Head of caudate nucleus (tissue), 42 donors: Measurements from ENCODE around the gene MRPS18C.

Source experiments
- DNase-seq, 42 donors: peaks; one replicate each; pipeline versions ENCODE4 v3.0.0 to v3.0.0-alpha.2; 2020 to 2021; ENCODE audit warnings: mixed read lengths in 7 of 42
- intact Hi-C: fragments of 100-400 bp; cut with DNase I; formaldehyde crosslinking; loops from one replicate; pipeline ENCODE4 v1.15.0; 2022

MRPS18C gene

DNA sequence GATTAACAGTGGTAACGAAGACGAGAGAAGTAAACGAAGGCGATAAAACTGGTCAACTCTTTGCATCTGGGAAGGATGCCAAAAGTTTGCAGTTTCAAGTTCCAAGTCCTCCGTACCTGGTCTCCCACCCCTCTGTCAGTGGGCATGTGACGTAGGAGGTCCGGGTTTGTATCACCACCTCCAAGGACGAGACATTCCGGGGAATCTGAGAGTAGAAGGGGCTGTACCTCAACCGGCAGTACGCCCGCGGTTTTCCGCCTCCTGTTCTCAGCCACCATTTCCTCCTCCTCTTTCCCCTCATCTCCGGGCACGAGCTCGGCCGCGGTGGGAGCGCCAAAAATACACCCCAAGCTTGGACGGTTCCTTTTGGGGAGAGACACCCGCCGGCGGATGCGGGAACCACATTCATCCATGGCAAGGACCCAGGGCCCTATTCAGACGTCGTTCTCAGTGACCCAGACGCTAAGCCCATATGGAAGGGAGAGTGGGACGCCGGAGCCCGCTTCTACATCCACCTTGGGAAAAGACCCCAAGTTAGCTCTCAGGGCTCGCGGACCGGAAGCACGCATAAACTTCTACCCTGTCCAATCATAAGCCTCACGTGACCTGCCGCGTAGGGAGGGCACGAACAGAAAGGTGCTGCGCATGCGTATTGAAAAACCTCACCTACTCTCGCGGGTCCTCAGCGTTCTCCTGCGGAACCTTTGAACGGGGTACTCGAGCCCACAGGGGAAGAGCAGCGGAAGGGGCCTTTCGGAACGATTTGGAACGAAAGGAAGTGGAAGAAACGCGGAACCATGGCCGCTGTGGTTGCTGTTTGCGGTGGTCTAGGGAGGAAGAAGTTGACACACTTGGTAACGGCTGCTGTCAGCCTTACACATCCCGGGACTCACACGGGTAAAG is at the start of gene MRPS18C, which contains the start of gene HELQ:
TSS of gene MRPS18C (plus strand) at position 778 of the 903 bp plus-strand sequence. CDS start at position 798, 20 bp downstream.
TSS of gene HELQ (minus strand) at position 543 of the 903 bp plus-strand sequence. CDS start at position 413, 130 bp downstream.
- DNase-seq: peak; percentile 87 to 98 (median 95)
- intact Hi-C loops: loop anchor here (10.0 kb wide), 1 partner anchor 171 kb away; the partner anchor contains the start of gene COQ2

DNA sequence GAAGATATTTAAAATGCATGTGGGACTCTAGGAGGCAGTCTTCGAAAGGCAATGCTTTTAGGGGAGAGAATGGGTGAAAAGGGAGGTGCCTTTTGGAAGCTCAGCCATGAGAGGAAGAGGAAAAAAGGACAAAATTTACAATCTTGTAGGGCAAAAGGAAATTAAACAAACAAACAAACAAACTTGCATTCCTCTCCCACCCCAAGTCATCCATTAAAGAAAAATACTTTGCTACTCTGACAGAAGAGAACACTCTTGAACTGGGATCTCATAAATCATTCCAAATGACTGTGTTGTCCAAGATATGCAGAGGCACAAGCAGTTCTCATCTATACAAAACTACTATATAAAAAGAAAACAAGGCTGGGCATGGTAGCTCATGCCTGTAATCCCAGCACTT is 47.0 kb upstream of the MRPS18C start:
- intact Hi-C loops: no loop called here
- DNase-seq: no peak

DNA sequence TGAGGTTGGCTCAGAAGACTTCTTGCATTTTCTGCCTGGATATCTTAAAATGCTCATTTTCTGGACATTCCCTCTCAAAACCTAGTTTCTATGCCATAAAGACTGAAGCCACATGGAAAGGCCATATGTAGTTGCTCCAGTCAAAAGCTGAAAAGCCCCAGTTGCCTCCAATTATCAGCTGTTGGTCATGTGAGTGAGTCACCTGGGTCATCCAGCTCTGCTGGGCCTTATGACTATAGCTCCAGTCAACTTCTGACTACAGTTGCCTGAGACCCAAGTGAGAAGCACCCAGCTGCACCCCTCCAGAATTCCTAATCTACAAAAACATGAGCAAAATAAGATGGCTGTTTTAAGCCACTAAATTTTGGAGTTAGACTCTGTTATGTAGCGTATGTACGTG is 42.2 kb upstream of the MRPS18C start:
- DNase-seq: no peak
- intact Hi-C loops: no loop called here

DNA sequence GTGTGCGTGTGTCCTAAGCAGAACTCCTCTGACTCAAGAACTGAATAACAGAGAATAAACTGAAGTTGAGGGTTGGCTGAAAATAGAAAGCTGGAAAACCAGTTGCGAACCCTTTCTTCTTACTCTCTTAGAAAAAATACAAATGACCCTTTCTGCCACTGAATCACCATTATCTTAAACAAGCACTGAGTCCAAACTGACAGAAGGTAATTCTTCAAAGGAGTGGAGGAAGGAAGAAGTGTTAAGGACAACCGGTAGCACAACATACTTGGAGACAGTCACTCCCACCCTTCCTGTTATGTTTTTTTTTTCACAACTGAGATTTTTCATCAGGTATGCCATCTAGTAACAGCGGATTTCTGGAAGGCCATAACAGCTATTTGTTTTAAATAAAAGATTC is 38.3 kb upstream of the MRPS18C start:
- no peak for DNase-seq
- intact Hi-C loops: no loop called here

DNA sequence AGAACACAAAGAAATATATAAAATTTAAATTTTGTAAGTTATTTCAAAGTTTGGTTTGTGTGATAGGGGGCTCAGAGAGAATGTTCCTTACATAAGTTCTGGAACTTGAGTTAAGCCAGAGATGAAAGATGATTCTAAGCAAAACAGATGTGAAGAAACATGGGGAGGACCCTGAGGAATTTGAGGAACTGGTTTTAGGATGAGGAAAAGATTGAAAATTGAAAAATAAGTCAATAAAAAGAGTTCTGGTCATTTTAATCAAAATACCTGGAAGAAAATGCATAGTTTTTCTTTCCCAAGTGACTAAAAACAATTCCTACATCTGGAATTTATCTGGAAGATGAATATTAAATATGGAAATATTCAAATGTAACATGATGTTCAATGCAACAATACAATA is 37.6 kb upstream of the MRPS18C start:
- DNase-seq: no peak
- intact Hi-C loops: no loop called here

DNA sequence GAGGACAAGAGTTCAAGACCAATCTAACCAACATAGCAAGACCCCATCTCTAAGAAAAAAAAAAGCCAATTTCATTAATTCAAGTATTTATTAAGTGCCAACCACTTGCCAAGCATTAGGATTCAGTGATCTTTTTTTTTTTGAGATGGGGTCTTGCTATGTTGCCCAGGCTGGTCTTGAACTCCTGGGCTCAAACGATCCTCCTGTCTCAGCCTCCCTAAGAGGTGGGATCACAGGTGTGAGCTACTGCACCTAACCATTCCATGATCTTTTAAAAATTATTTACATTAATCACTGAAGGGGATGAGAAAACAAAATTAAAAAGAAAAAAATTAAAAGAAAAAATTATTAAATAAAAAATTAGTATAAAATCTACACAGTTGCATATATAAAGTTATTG is 24.7 kb upstream of the MRPS18C start:
- DNase-seq: no peak

DNA sequence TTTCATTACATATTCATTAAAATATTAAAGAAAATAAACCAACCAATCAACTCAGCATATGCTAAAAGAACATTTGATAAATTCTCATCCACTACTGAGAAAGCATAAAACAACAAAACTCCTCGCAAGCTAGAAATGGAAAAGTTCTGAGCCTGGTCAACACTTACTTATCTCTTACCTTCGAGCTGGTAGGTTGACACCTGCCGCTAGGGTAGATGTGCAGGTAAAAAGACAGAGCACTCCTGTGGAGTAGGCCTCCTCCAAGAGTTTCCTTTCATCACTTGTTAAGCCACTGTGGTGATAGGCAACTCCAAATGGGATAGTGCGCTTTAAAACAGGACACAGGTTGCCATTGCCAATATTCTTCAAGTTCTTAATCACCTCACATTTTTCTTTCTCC is 19.2 kb upstream of the MRPS18C start:
- intact Hi-C loops: no loop called here
- DNase-seq: no peak

More for the DNA sequence above, 24.7 kb upstream of the MRPS18C start:
- intact Hi-C loops: no loop called here

DNA sequence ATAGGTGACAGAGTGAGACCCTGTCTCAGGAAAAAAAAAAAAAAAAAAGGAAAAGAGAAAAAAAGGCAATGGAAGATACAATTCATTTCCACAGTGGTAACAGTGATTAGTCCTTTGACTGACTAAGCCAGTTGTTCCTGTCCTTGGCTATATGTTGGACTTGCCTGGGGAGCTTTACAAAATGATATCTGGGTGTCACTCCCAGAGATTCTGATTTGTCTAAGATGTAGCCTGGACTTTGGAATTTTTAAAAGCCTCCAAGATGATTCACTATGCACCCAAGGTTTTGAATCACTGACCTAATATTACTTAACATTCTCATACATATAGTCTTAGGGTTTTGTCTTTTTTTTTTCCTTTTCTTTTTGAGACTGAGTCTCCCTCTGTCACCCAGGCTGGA is 17.1 kb upstream of the MRPS18C start:
- DNase-seq: no peak
- intact Hi-C loops: no loop called here

DNA sequence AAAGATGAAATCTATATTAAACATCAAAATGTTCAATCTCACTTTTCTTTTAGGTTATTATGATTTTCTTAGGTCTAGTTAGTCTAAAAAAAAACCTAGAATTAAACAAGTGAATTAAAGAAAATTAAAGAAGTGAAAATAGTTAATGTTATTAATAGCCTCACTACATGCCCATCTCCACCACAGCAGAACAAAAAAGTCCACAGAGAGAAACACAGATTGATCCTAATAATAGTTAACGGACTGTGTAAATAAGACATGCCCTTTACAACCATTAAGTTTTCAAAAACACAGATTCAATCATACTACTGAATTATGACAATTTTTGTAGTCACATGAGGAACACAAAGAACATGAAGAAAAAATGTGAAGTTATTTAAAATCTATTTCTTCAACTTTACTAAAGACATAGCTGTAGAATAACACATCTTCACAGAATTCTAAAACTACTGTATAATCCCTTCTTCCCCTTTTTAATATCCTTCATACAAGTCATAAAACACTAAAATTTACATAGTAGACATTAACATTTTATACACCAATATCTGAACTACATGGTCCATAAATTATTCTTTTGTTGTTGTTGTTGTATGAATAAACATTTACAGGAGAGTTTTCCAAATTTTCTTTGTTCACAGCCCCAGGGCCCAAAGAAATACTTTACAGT is 15.6 kb upstream of the MRPS18C start:
- no peak for DNase-seq
- intact Hi-C loops: no loop called here

DNA sequence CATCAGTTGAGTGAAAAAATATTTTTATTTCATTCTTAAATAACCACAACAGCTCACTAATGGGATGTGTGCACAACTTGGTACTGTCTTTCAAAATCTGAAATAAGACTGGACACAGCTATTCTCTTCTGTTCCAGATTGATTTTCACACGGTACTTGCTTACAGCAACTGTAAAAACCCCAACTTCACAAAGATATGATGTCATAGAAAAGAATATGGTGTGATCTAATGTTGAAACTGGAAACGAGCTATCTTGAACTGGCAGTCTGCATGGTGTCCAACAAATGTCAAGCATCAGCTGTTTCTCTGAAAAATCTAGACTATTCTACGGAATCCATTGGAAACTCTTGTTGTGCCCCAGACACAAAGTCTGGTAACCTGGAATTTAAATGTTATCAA is 15.0 kb upstream of the MRPS18C start:
- DNase-seq: no peak
- intact Hi-C loops: no loop called here

DNA sequence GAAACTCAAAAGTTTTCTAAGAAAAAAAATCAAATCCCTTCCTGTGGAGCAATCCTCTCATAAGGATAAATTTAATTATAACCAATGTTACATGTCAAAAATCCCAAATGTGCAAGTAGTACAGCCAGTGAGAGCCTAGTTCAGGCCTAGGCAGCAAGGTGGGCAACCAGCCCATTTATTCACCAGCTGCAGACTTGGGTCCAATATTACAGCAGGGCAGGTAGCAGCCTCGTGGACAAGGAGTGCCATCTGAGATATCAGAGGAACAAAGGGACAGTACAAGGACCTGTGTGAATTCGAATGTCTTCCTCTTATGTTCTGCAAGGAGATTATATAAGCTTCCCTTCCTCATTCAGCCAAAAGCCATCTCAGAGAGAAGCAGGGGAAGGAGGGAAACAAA is 6.8 kb upstream of the MRPS18C start:
- peak in 6 of 42 donors; percentile 8 to 54 (median 18) for DNase-seq
- intact Hi-C loops: no loop called here

DNA sequence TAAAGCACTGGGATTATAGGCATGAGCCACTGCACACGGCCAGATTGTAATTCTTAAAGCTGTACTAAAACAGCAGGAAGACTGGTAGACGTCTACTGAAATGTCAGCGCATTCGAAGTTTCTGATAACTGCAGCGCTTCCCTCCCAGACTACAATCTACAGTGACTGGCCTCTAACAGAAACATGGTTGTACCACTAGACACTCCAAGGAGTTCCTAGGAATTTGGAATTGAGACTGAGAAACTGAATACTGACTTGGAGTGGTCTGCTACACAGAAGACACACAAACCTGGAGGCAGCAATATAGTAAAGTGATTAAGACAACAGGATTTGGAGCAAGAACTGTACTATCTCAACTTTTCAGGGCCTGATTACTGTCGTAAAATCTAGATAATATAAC is 1.2 kb upstream of the MRPS18C start:
- intact Hi-C loops: loop anchor here (10.0 kb wide), 1 partner anchor 170 kb away; the partner anchor contains the start of gene COQ2
- no peak for DNase-seq

DNA sequence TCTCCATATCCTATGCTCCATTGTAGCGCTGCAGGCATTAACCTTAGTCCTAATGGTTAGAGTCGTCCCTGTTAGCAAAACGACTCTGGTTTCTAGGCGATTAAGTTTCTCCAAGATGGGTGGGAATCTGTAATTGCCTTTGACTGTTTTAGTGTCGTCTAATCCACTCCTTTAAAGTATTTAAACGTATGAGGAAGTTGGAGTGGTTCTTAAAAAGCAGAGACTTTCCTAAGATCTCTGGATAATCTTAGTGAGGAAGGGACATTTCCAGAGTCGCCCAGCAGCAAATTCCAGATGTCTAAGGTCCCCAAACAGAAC is 285 bp downstream of the MRPS18C start:
- DNase-seq: no peak
- intact Hi-C loops: loop anchor here (10.0 kb wide), 1 partner anchor 171 kb away; the partner anchor contains the start of gene COQ2

DNA sequence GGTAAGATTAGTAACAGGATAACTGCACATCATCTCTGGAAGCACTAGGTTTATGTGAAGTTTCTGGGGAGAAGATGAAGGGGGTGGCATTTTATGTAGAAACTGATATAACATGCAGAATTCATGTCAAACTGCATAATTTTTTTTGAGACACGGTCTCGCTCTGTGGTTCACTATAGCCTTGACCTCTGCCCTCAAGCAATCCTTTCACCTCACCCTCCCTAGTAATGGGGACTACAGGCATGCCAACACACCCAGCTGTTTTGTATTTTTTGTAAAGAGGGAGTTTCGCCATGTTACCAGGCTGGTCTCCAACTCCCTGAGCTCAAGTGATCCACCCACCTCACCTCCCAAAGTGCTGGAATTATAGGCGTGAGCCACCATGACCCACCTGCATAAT is 17.6 kb downstream of the MRPS18C start:
- no peak for DNase-seq
- intact Hi-C loops: no loop called here

DNA sequence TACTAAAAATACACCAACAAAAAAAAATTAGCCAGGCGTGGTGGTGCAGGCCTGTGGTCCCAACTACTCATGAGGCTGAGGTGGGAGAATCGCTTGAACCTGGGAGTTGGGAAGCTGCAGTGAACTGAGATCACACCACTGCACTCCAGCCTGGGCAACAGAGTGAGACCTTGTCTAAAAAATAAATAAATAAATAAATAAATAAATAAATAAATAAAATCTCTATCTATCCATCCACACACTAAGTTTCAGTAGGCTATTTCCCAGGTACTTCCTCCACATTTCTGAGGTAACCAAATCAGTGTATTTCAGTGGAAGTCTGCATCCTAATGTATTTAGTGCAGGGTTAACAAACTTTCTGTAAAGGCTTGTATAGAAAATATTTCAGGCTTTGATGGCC is 18.1 kb downstream of the MRPS18C start:
- DNase-seq: no peak
- intact Hi-C loops: no loop called here

DNA sequence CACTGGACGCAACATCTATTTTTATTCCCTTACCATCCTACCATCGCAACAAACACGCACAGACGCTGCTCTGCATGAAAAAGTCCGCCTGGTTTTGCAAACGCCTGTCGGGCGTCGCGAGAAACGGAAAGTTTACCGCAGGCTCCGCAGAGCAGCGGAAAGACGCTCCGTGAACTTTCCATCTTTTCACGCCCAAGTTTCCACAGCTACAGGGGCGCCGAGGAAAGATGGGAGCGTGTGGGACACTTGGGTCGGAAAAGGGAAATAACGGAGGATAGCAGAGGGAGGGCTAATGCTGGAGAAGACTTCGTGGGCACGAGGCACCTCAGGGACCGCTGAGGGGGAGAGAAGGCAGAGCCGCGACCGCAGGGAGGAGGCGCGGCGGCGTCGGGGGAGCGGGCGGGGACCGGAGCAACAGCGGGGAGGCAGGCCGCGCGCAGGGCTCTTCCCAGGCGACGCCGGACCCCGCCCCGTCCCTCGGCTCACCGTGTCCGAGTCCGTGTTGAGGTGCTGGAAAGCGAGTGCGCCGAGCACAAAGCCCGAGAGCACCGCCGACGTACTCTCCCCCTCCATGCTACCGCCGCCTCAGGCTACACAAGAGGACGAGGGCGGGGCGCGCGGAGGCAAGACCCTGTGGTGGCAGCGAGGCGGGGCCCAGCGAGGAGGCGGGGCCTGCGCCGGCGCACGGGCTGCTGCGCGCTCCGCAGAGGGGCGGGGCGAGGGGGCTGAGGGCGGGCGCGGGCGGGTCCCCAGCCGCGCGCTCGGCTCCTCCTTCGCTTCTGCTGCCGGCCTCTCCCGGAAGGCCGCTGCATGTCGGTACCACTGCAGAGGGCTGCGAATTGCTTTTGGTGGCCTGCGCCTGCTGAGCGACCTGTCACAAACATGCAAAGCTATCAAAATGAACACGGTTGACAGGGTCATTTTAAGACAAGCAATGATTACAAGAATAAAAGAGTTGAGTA is 28.9 kb downstream of the MRPS18C start, which contains the start of gene ABRAXAS1:
TSS of gene ABRAXAS1 (minus strand) at position 601 of the 962 bp plus-strand sequence. CDS start at position 573, 28 bp downstream.
- DNase-seq: peak; percentile 83 to 98 (median 95)
- intact Hi-C loops: loop anchor here (2.0 to 5.0 kb wide), 2 partner anchors 26 to 153 kb away; no protein-coding TSS in a partner anchor

DNA sequence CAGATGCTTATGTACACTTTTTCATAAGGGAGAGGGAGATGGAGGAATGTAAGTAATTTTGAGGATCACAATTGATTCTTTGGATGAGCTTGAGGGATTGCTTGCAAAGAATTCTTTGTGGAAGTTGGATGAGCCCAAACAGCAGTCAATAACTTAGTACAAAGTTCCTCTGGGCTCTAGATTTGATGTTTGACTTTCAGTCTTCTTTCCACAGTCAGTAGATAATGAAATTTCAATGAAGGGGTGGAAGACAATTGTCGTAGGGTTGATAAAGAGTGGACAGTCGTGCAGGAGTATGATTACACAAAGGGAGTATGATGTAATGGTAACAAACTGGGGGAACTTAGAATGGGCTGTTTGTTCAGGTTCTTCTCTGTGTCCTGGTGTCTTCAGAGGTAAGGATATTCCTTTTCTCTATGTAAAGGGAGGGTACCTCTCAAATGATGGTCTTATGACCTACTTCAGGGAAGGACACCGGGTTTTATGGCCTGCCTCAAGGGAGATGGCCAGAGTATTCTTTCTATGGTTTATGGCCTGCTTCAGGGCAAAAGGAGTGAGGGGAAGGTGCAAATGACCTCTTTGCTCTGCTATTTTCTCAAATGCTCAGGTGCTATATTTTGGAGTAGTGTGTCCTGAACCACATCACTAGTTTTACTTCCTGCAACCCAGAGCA is 30.7 kb downstream of the MRPS18C start:
- DNase-seq: no peak
- intact Hi-C loops: loop anchor here (5.0 kb wide), 1 partner anchor 151 kb away; no protein-coding TSS in a partner anchor

DNA sequence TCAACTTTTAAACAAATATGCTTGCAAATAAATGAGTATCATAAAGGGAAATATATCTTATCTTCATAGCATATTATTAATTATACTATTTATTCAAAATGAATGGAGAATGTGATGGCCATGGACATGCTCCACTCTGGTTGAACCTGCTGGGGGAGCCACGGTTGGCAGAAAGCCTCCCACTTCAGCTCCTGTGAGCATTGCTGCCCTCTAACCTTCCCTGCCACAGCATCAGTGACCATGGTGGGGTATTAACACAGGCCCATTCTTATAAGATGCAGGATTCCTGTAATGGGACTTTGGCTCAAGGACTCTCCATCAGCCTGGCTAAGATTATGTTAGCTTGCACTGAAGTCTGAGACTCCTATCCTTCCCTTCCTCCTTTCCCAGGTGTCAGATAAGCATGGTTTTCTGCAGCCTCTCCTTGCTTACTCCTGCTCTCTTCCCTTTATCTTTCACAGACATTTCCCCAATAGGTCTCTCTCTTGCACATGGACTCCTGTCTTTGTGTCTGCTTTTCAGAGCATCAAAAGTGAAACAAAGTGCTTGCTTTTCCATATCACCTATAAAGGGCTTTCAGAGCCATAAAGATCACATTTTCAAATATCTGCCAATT is 34.0 kb downstream of the MRPS18C start:
- intact Hi-C loops: loop anchor here (5.0 kb wide), 1 partner anchor 147 kb away; no protein-coding TSS in a partner anchor
- no peak for DNase-seq
